Right lobe of liver (tissue), 4 donors: Measurements from ENCODE around the gene KCNQ2.

Experiments
- CTCF ChIP-seq, 4 donors: fragments of 200-600 bp in 3 of 4; fragments of 450-650 bp in 1 of 4; IDR thresholded peaks; one replicate each; pipeline versions ENCODE4 v1.5.1 to v1.8.0; 2016 to 2022; ENCODE audit warnings: antibody characterized with exemption in 4 of 4, mild to moderate bottlenecking in 2 of 4
- POLR2A ChIP-seq: fragments of 450-650 bp; IDR thresholded peaks from one replicate; pipeline ENCODE4 v1.6.1; 2017; ENCODE audit warnings: antibody characterized with exemption, mild to moderate bottlenecking
- donor health status: DM: no; HTN: no; CAD: no.
- donor health status: DM: no; HTN: no; CAD: no.
- donor health status: DM: no; HTN: yes; CAD: no.

- TF ChIP-seq CTCF (IDR thresholded peaks at IDR 0.05) (no peak), POLR2A (no peak)
Measured at GRCh38 chr20:63441136-63442099, 31.0 kb downstream of the KCNQ2 start.
